Calu3 (cell line): Measurements from ENCODE around the gene TXNRD1. TPM values are rescaled to one million over a fixed set of nuclear protein-coding genes. Genes with fewer than 3 reads are reported as not detected.

Source experiments
- BruUV-seq: library from RNA; stranded (reverse); fragments of 400-500 nt; replicated peaks from 2 replicates; lab custom pipeline; 2021; lab: Mats Ljungman, UMichigan
- CTCF ChIA-PET: fragments of 300-600 bp; sonication (Branson Sonifier 250); formaldehyde crosslinking; loops from one replicate; lab custom pipeline; 2022; ENCODE audit warnings: antibody characterized with exemption; lab: Charles Lee
- DNase-seq: peaks from one replicate; pipeline ENCODE4 v3.0.0; 2022
- H3K27ac Mint-ChIP-seq: one replicate; pipeline ENCODE4 v1.8.0; 2022; ENCODE audit warnings: mixed read lengths; ENCODE audit not compliant: unreplicated experiment
- H3K27me3 Mint-ChIP-seq: one replicate; pipeline ENCODE4 v1.8.0; 2022; ENCODE audit warnings: mixed read lengths; ENCODE audit not compliant: unreplicated experiment
- H3K36me3 Mint-ChIP-seq: one replicate; pipeline ENCODE4 v1.8.0; 2022; ENCODE audit warnings: mild to moderate bottlenecking, moderate library complexity, mixed read lengths; ENCODE audit not compliant: insufficient read depth, unreplicated experiment
- H3K4me1 Mint-ChIP-seq: one replicate; pipeline ENCODE4 v1.8.0; 2022; ENCODE audit warnings: mild to moderate bottlenecking, low read depth, mixed read lengths; ENCODE audit not compliant: unreplicated experiment
- H3K4me3 Mint-ChIP-seq: one replicate; pipeline ENCODE4 v1.8.0; 2022; ENCODE audit warnings: mild to moderate bottlenecking, low read depth, moderate library complexity, mixed read lengths; ENCODE audit not compliant: unreplicated experiment
- H3K9me3 Mint-ChIP-seq: one replicate; pipeline ENCODE4 v1.8.0; 2022; ENCODE audit warnings: low read depth, mixed read lengths; ENCODE audit not compliant: unreplicated experiment
- intact Hi-C: fragments of 100-400 bp; cut with micrococcal nuclease; formaldehyde crosslinking; loops from one replicate; pipeline ENCODE4 v1.10.0; 2022; ENCODE audit not compliant: unreplicated experiment
- total RNA-seq: library from RNA; stranded (reverse); gene quantifications from 2 replicates; pipeline ENCODE4 v1.2.3, GENCODE V29; 2022
- TF ChIP-seq, protein P1 (sequence below): fragments of 200-600 bp; IDR thresholded peaks from one replicate; pipeline ENCODE4 v1.8.0; 2022; ENCODE audit warnings: antibody characterized with exemption; ENCODE audit not compliant: unreplicated experiment

TXNRD1 gene
- total RNA-seq, 1 experiment from 2014 or later, result 262 TPM

DNA sequence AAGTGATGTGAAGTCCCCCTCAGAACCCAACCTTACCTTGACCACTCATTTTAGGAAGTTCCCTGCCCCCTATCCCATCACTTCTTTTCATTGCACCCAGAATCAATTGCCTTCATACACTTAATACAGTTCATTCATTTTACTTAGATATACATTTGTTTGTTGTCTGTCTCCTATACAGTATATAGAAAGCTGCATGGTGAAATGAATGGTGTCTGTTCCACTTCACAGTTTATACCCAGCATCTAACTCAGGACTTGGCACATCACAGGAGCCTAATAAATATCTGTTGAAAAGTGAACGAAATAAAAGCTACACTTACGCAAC lies 38.3 kb upstream of the TXNRD1 start:
- no peak overlapping the region for H3K4me3 Mint-ChIP-seq
- intact Hi-C loops, result no loop called here

DNA sequence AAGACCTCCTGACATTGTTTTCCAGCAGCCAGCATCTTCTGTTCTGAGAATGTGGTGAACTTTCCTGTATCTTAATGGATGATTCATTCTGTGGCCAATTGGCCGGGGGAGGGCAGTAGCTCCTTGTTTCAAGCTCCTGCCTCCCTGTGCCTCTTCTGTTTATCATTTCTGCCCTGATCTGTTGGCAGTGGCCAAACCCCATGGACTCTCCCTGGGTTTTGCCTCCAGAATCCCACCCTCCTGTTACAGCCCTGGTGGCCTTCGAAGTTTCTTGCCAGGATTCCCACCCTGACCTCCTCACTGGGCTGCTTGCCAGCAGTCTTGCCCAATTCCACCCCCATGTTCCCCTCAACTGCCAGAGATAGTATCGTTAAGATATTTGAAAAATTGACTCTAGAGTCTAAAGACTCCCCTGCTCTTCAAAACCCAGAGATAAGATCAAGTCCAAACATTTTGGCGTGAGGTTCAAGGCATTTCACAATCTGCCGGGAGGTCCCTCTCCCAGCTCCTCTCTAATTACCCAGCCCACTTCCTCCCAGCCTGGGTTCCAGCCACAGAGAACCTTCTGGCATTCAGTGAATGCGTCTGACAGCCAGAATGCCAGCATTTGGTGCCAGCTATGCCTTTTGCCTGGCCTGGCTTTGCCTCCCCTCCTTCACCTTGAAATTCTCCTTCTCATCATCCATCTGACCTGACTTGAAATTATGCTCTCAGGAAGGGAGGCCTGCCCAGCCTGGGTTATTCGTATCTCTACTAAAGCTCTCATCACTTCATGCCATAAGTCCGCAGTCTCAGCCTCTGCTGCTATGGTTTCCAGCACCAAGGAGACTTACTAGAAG lies 37.7 kb upstream of the TXNRD1 start:
- DNase-seq, result peak; percentile 63
- H3K27ac Mint-ChIP-seq, result no peak overlapping the region
- intact Hi-C loops, result no loop called here
- no peaks in the 10 kb centered on the region for H3K9me3 Mint-ChIP-seq
- H3K4me1 Mint-ChIP-seq, result peaks cover 15% of the 10 kb centered on the region
- BruUV-seq, result no TSS peak
- CTCF ChIA-PET, result interaction anchor here (0.6 to 1.1 kb wide), 6 partner anchors 10 to 248 kb away, joined by 3 to 5 read pairs (median 4); partner anchors contain the start of genes HSP90B1 and NFYB
- no peaks in the 10 kb centered on the region for H3K27me3 Mint-ChIP-seq
- no peak overlapping the region for H3K4me3 Mint-ChIP-seq
- TF ChIP-seq, protein P1, sequence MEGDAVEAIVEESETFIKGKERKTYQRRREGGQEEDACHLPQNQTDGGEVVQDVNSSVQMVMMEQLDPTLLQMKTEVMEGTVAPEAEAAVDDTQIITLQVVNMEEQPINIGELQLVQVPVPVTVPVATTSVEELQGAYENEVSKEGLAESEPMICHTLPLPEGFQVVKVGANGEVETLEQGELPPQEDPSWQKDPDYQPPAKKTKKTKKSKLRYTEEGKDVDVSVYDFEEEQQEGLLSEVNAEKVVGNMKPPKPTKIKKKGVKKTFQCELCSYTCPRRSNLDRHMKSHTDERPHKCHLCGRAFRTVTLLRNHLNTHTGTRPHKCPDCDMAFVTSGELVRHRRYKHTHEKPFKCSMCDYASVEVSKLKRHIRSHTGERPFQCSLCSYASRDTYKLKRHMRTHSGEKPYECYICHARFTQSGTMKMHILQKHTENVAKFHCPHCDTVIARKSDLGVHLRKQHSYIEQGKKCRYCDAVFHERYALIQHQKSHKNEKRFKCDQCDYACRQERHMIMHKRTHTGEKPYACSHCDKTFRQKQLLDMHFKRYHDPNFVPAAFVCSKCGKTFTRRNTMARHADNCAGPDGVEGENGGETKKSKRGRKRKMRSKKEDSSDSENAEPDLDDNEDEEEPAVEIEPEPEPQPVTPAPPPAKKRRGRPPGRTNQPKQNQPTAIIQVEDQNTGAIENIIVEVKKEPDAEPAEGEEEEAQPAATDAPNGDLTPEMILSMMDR, result no peak
- H3K36me3 Mint-ChIP-seq, result no peaks in the 10 kb centered on the region

More for the DNA sequence above, 38.3 kb upstream of the TXNRD1 start:
- H3K4me1 Mint-ChIP-seq, result peaks cover 15% of the 10 kb centered on the region
- CTCF ChIA-PET, result interaction anchor here (0.6 to 1.1 kb wide), 6 partner anchors 10 to 247 kb away, joined by 3 to 5 read pairs (median 4); partner anchors contain the start of genes HSP90B1 and NFYB
- no peaks in the 10 kb centered on the region for H3K9me3 Mint-ChIP-seq
- no peaks in the 10 kb centered on the region for H3K27me3 Mint-ChIP-seq
- TF ChIP-seq, protein P1, result no peak
- H3K36me3 Mint-ChIP-seq, result no peaks in the 10 kb centered on the region
- DNase-seq, result no peak
- BruUV-seq, result no TSS peak
- no peak overlapping the region for H3K27ac Mint-ChIP-seq

- Mint-ChIP-seq H3K4me3 (no peak overlapping the region), H3K36me3 (no peaks in the 10 kb centered on the region), H3K4me1 (peaks cover 15% of the 10 kb centered on the region), H3K27me3 (no peaks in the 10 kb centered on the region), H3K9me3 (no peaks in the 10 kb centered on the region), H3K27ac (no peak overlapping the region)
- no TSS peak for BruUV-seq
- no peak for DNase-seq
- CTCF ChIA-PET, result no interaction called here
- TF ChIP-seq, protein P1, result no peak
- intact Hi-C loops, result no loop called here
Measured at GRCh38 chr12:104180374-104180773, 35.2 kb upstream of the TXNRD1 start.

DNA sequence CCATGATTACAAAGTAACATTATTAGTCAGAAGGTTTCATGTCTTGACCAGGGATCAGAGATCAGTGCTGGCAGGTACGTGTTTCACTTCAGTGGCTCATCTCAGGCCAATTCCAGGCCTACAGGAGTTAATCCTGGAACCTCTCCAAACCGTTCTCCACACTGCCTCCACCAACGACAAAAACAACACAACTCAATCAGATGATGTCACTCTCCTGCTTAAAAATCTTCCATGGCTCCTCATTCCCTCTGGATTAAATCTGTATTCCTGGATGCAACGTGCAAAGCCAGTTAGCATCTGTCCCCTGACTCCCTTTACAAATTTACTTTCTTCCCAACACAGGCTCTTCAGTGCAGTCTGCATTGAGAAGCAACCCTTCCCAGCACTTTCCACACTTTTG lies 34.3 kb upstream of the TXNRD1 start:
- TF ChIP-seq, protein P1, result no peak
- Mint-ChIP-seq H3K9me3 (no peaks in the 10 kb centered on the region), H3K27ac (no peak overlapping the region), H3K4me3 (no peak overlapping the region), H3K27me3 (no peaks in the 10 kb centered on the region), H3K4me1 (peaks cover 15% of the 10 kb centered on the region), H3K36me3 (no peaks in the 10 kb centered on the region)
- intact Hi-C loops, result no loop called here
- CTCF ChIA-PET, result no interaction called here
- BruUV-seq, result no TSS peak
- no peak for DNase-seq
